Activated B cell treated with CpG ODN at 0.5 μM for 24 hours (primary cell): Measurements from ENCODE around the gene PLK5. TPM values are rescaled to one million over a fixed set of nuclear protein-coding genes. Genes with fewer than 3 reads are reported as not detected.
"Not testable (repeated sequence)": the region's sequence is repeated elsewhere in the genome, so short reads cannot be mapped to it uniquely, and the experiment has no call there.

ENCODE experiments used
- ATAC-seq: fragments of 200-7000 bp; cut with Tn5 transposase; one replicate; pipeline ENCODE4 v1.10.0; 2021; ENCODE audit warnings: low read depth, mild to moderate bottlenecking, moderate library complexity
- CTCF ChIA-PET: fragments of 350-600 bp; sonication (Branson Sonifier 250); formaldehyde crosslinking; loops from one replicate; lab custom pipeline; 2021; ENCODE audit warnings: antibody characterized with exemption; lab: Charles Lee
- POLR2A ChIA-PET: fragments of 350-600 bp; sonication (Branson Sonifier 250); formaldehyde crosslinking; loops from one replicate; lab custom pipeline; 2021; ENCODE audit warnings: antibody characterized with exemption; lab: Charles Lee
- DNase-seq: peaks from one replicate; pipeline ENCODE4 v3.0.0; 2022
- H3K27ac Mint-ChIP-seq: one replicate; pipeline ENCODE4 v1.8.0; 2020; ENCODE audit warnings: mixed read lengths
- H3K27me3 Mint-ChIP-seq: one replicate; pipeline ENCODE4 v1.8.0; 2021; ENCODE audit warnings: mixed read lengths
- H3K36me3 Mint-ChIP-seq: one replicate; pipeline ENCODE4 v1.8.0; 2021; ENCODE audit warnings: low read depth, mixed read lengths
- H3K4me1 Mint-ChIP-seq: one replicate; pipeline ENCODE4 v1.8.0; 2021; ENCODE audit warnings: mixed read lengths
- H3K4me3 Mint-ChIP-seq: one replicate; pipeline ENCODE4 v1.8.0; 2020; ENCODE audit warnings: mild to moderate bottlenecking, mixed read lengths
- H3K9me3 Mint-ChIP-seq: one replicate; pipeline ENCODE4 v1.8.0; 2020; ENCODE audit warnings: mixed read lengths
- CTCF ChIP-seq: fragments of 200-600 bp; IDR thresholded peaks from one replicate; pipeline ENCODE4 v1.8.0; 2022; ENCODE audit warnings: antibody characterized with exemption, mild to moderate bottlenecking
- intact Hi-C: fragments of 100-400 bp; cut with micrococcal nuclease; formaldehyde crosslinking; loops from one replicate; pipeline ENCODE4 v1.15.1; 2024
- total RNA-seq: library from RNA; stranded (reverse); gene quantifications from 2 replicates; pipeline ENCODE4 v1.2.3, GENCODE V29; 2022

PLK5 gene
- total RNA-seq, 1 donor from 2014 or later = not detected

- ChIA-PET CTCF (no interaction called here), POLR2A (interaction anchor here (0.7 kb wide), 1 partner anchor 245 kb away, joined by 9 read pairs; no protein-coding TSS in a partner anchor)
- DNase-seq (no peak), ATAC-seq (no peak)
- Mint-ChIP-seq H3K27ac (no peak overlapping the region), H3K9me3 (no peaks in the 10 kb centered on the region), H3K27me3 (peaks cover 44% of the 10 kb centered on the region), H3K4me1 (peaks cover 5% of the 10 kb centered on the region), H3K36me3 (no peaks in the 10 kb centered on the region), H3K4me3 (no peak overlapping the region)
- intact Hi-C loops = loop anchor here (2.0 kb wide), 1 partner anchor 41 kb away; no protein-coding TSS in a partner anchor
- TF ChIP-seq CTCF = no peak
These were observed 9.6 kb upstream of the PLK5 start for GRCh38 chr19:1514295-1514661.

- intact Hi-C loops = loop anchor here (2.0 kb wide), 1 partner anchor 40 kb away; no protein-coding TSS in a partner anchor
- Mint-ChIP-seq H3K27ac (no peak overlapping the region), H3K4me3 (no peak overlapping the region), H3K4me1 (peaks cover 5% of the 10 kb centered on the region), H3K9me3 (no peaks in the 10 kb centered on the region), H3K27me3 (peaks cover 39% of the 10 kb centered on the region), H3K36me3 (no peaks in the 10 kb centered on the region)
- ATAC-seq (no peak), DNase-seq (no peak)
- TF ChIP-seq CTCF = no peak
- POLR2A ChIA-PET = interaction anchor here (0.6 kb wide), 1 partner anchor 281 kb away, joined by 4 read pairs; no protein-coding TSS in a partner anchor
- CTCF ChIA-PET = no interaction called here
These were observed 8.7 kb upstream of the PLK5 start for GRCh38 chr19:1514986-1515721.

- Mint-ChIP-seq H3K4me1 (peaks cover 5% of the 10 kb centered on the region), H3K4me3 (no peak overlapping the region), H3K27ac (no peak overlapping the region), H3K9me3 (no peaks in the 10 kb centered on the region), H3K36me3 (no peaks in the 10 kb centered on the region), H3K27me3 (peaks cover 36% of the 10 kb centered on the region)
- DNase-seq (no peak), ATAC-seq (no peak)
- ChIA-PET CTCF (no interaction called here), POLR2A (no interaction called here)
- no peak for TF ChIP-seq CTCF
- intact Hi-C loops = no loop called here
These were observed 7.5 kb upstream of the PLK5 start for GRCh38 chr19:1516395-1516753.

DNA sequence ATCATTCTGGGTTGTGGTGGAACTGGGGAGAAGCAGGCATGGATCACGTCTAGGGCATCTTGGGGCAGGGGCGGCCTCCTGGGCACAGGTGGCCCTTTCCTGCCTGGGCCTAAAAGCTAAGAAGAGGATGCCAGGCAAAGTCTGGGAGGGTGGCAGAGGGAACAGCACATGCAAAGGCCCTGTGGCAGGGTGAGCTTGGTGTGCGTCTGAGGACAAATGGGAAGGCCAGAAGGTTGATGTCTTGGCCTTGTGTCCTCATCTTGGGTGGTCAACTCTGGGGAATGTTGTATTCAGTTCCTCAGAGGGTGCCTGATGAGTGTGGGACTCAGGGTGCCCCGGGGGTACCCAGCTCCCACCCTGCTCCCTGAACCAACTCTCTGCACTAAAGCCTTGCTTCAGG lies 5.4 kb upstream of the PLK5 start:
- ChIA-PET POLR2A (no interaction called here), CTCF (no interaction called here)
- Mint-ChIP-seq H3K9me3 (no peaks in the 10 kb centered on the region), H3K4me1 (no peaks in the 10 kb centered on the region), H3K27me3 (peaks cover 39% of the 10 kb centered on the region), H3K4me3 (no peak overlapping the region), H3K27ac (no peak overlapping the region), H3K36me3 (no peaks in the 10 kb centered on the region)
- TF ChIP-seq CTCF = no peak
- DNase-seq = no peak
- intact Hi-C loops = no loop called here
- no peak for ATAC-seq

DNA sequence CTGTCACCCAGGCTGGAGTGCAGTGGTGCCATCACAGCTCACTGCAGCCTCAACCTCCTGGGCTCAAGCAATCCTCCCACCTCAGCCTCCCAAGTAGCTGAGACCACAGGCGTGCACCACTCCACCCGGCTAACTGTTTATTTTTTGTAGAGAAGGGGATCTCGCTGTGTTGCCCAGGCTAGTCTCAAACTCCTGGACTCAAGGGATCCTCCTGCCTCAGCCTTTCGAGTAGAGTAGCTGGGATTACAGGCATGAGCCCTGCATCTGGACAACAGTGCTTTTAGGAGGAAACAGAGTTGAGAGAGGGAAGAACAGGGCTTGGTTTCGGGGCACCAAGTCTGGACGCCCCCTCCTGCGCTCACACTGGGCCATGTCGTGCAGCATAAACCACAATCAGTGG lies 4.1 kb upstream of the PLK5 start:
- H3K4me1 Mint-ChIP-seq, H3K27ac Mint-ChIP-seq, H3K4me3 Mint-ChIP-seq, H3K9me3 Mint-ChIP-seq, ATAC-seq, DNase-seq, POLR2A ChIA-PET, intact Hi-C loops, CTCF ChIA-PET, H3K36me3 Mint-ChIP-seq: not testable (repeated sequence)
- peaks cover 42% of the 10 kb centered on the region for H3K27me3 Mint-ChIP-seq
